Spleen (tissue), 7 donors: ENCODE measurements around the gene GALK1.

Experiments used
- CTCF ChIP-seq, 11 experiments: fragments of 200-600 bp in 7 of 11; fragments of 450-650 bp in 4 of 11; sonication (generic) in 4 of 11; IDR thresholded peaks in 8 of 11; conservative IDR thresholded peaks in 3 of 11; 1 replicate in 7 of 11; 2 replicates in 4 of 11; pipeline versions ENCODE4 v1.4.0 to v1.8.0; 2016 to 2021; ENCODE audit warnings: antibody characterized with exemption in 11 of 11, inconsistent platforms in 4 of 11, mild to moderate bottlenecking in 1 of 11
- POLR2A ChIP-seq, 3 donors: fragments of 450-650 bp; IDR thresholded peaks; one replicate each; pipeline ENCODE4 v1.5.1; 2017; ENCODE audit warnings: antibody characterized with exemption in 3 of 3, mild to moderate bottlenecking in 1 of 3
- POLR2AphosphoS5 ChIP-seq, 3 donors: sonication (generic); formaldehyde crosslinking; IDR thresholded peaks; one replicate each; pipeline ENCODE4 v1.5.1; 2017; ENCODE audit warnings: antibody characterized with exemption in 3 of 3
- donor health status: DM: no; HTN: no; CAD: no; lungs with moderate emphysema.
- donor health status: DM: no; HTN: no; CAD: no.
- donor health status: DM: no; HTN: no; CAD: no.

GRCh38 chr17:75749545-75750389 lies 15.2 kb downstream of the GALK1 start:
- TF ChIP-seq CTCF (IDR thresholded peaks at IDR 0.05 in 8 of 11, conservative IDR thresholded peaks at IDR 0.05 in 3 of 11) (peak; percentile 86 to 98 (median 94)), POLR2A (IDR thresholded peaks at IDR 0.05) (no peak), POLR2AphosphoS5 (IDR thresholded peaks at IDR 0.05) (peak; percentile 31 to 63 (median 62))
